GM10248 (cell line): ENCODE measurements around the gene CALN1.

ENCODE experiments used
- CTCF ChIA-PET: fragments of 300-600 bp; sonication (Branson Sonifier 250); formaldehyde crosslinking; extraction: SDS; loops from one replicate; lab custom pipeline; 2021; ENCODE audit warnings: antibody characterized with exemption; lab: Yijun Ruan, JAX
- POLR2A ChIA-PET: fragments of 350-650 bp; sonication (Branson Sonifier 250); formaldehyde crosslinking; extraction: SDS; loops from one replicate; lab custom pipeline; 2020; ENCODE audit warnings: antibody characterized with exemption; lab: Yijun Ruan, JAX
- DNase-seq: peaks from one replicate; pipeline ENCODE4 v3.0.0; 2012; ENCODE audit errors: extremely low spot score
- CTCF ChIP-seq: IDR thresholded peaks from 2 replicates; pipeline ENCODE4 v1.5.1; 2012; ENCODE audit warnings: mild to moderate bottlenecking, low read depth; ENCODE audit errors: extremely low read depth, missing control alignments, control extremely low read depth

CALN1 gene

GRCh38 chr7:72317341-72317740, 94.8 kb downstream of the CALN1 start:
- ChIA-PET POLR2A (no interaction called here), CTCF (no interaction called here)
- no peak for DNase-seq
- no peak for TF ChIP-seq CTCF

GRCh38 chr7:72316148-72316547, 96.0 kb downstream of the CALN1 start:
- no peak for TF ChIP-seq CTCF
- no peak for DNase-seq
- POLR2A ChIA-PET = no interaction called here
- CTCF ChIA-PET = no interaction called here

- no peak for TF ChIP-seq CTCF
Observed at GRCh38 chr7:72313906-72314305, 98.2 kb downstream of the CALN1 start.

GRCh38 chr7:72310301-72310700, 101.8 kb downstream of the CALN1 start:
- no peak for TF ChIP-seq CTCF
- ChIA-PET CTCF (no interaction called here), POLR2A (no interaction called here)
- no peak for DNase-seq

More at GRCh38 chr7:72313906-72314305, 98.2 kb downstream of the CALN1 start:
- ChIA-PET CTCF (no interaction called here), POLR2A (no interaction called here)
- no peak for DNase-seq

- TF ChIP-seq CTCF = no peak
- CTCF ChIA-PET = no interaction called here
- DNase-seq = no peak
- POLR2A ChIA-PET = no interaction called here
Observed at GRCh38 chr7:72309476-72309875, 102.7 kb downstream of the CALN1 start.

- no peak for TF ChIP-seq CTCF
- no peak for DNase-seq
- ChIA-PET CTCF (no interaction called here), POLR2A (no interaction called here)
Observed at GRCh38 chr7:72308986-72309385, 103.2 kb downstream of the CALN1 start.

GRCh38 chr7:72307566-72307965, 104.6 kb downstream of the CALN1 start:
- DNase-seq = no peak
- POLR2A ChIA-PET = no interaction called here
- CTCF ChIA-PET = no interaction called here
- TF ChIP-seq CTCF = no peak
